Esophagus muscularis mucosa (tissue), 3 donors: ENCODE data around the gene PNPLA8.

Experiments used
- POLR2A ChIP-seq: fragments of 450-650 bp; IDR thresholded peaks from one replicate; pipeline ENCODE4 v1.6.1; 2017; ENCODE audit warnings: antibody characterized with exemption, moderate library complexity, mild to moderate bottlenecking, low read depth
- POLR2AphosphoS5 ChIP-seq, 2 donors: sonication (generic); formaldehyde crosslinking; IDR thresholded peaks; one replicate each; pipeline ENCODE4 v1.6.1; 2017; ENCODE audit warnings: antibody characterized with exemption in 2 of 2
- TF ChIP-seq, protein P1 (sequence below), 3 experiments: fragments of 200-600 bp in 2 of 3; fragments of 450-650 bp in 1 of 3; sonication (generic) in 2 of 3; IDR thresholded peaks; one replicate each; pipeline ENCODE4 v1.5.1; 2017 to 2019; ENCODE audit warnings: antibody characterized with exemption in 3 of 3, mild to moderate bottlenecking in 2 of 3, moderate library complexity in 1 of 3

GRCh38 chr7:108431099-108431498, 94.8 kb downstream of the PNPLA8 start:
- TF ChIP-seq POLR2AphosphoS5 (IDR thresholded peaks at IDR 0.05): no peak
- no peak for TF ChIP-seq POLR2A
- TF ChIP-seq, protein P1, sequence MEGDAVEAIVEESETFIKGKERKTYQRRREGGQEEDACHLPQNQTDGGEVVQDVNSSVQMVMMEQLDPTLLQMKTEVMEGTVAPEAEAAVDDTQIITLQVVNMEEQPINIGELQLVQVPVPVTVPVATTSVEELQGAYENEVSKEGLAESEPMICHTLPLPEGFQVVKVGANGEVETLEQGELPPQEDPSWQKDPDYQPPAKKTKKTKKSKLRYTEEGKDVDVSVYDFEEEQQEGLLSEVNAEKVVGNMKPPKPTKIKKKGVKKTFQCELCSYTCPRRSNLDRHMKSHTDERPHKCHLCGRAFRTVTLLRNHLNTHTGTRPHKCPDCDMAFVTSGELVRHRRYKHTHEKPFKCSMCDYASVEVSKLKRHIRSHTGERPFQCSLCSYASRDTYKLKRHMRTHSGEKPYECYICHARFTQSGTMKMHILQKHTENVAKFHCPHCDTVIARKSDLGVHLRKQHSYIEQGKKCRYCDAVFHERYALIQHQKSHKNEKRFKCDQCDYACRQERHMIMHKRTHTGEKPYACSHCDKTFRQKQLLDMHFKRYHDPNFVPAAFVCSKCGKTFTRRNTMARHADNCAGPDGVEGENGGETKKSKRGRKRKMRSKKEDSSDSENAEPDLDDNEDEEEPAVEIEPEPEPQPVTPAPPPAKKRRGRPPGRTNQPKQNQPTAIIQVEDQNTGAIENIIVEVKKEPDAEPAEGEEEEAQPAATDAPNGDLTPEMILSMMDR (IDR thresholded peaks at IDR 0.05): no peak
